Measurements from ENCODE around the gene MAD1L1.
"Not testable (repeated sequence)": the region's sequence is repeated elsewhere in the genome, so short reads cannot be mapped to it uniquely, and the experiment has no call there.

Gene MAD1L1

DNA sequence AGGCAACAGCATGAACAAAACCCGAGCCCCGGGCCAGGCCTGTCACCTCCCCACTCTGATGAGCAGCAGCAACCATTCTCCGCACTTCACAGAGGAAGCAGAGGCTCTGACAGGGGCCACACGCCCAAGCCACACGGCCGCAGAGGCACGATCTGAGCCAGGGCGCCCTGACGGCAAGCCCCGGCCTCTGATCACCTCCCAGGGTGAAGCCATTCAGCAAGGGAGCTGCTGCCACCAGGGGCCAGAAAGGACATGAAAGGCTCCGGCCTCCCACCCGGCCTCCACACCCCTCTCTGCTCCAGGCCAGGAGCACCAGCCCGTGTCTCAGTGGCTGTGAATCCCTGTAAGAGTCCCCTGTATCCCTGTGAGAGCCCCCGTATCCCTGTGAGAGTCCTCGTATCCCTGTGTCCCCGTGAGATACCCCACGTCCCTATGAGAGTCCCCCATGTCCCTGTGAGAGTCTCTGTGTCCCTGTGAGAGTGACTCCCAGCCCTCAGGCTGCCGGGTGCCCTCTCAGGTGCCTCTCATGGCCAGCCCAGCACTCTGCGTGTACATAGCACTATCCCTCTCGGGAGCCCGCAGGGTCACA is 187.8 kb downstream of the MAD1L1 start:
- DNase-seq (ENCODE audit: low spot score) = no peak

DNA sequence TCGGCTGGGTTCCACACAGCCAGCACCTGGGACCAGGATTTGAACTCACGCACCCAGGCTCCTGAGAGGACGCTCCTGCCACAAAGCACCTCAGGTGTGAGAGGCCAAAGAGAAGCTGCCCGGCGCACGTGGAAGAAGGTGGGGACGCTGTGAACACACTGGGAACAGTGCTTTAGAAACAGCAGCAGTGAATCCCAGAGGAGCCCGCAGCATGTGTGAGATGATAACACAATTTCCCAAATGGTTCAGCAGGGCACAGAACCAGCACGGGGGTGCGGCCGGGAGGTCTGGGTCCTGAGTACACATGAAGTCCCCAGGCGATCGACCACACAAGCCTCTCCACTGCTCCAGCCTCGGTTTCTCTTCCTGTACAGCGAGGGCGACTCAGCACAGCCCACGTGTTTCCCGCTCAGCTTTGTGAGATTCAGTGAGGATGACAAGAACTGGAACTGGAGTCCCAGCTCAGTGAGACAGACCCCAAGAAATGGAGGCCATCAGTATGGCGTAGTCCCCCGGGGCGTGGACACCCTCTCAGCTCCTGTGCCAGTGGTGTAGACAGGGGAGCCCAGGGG is 188.3 kb downstream of the MAD1L1 start:
- DNase-seq (ENCODE audit: low spot score) = no peak

DNA sequence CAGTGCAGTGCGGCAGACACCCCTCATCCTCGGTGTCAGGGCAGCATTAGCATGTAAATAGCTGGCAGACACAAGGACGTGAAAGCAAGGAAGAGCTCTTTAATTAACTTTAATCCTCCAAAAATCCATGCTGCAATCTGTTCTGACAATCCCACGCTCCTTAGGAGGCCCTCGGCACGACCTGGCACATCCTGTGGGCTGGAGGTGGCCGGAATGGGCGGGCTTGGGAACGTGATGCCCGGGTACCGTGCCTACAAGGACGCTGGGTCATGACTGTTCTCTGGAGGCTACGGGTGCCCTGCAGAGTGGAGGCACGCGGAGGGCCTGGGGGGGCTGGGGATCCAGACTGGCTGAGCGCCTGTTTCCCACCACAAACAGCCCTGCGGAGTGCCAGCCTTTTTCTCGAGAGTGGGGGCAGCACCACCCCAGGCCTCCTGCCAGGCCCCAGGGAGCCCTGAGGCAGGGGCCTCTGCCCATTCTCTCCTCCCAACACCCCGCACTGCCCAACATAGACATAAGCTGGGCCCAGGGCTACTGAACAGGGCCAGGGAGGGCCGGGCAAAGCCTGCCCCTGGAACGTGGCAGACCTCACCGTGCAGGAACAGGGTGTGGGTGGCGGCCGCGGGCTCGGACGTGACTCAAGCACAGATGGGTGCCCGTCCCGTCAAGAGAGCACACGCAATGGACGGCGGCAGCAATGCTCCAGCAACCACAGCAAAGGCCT is 189.3 kb downstream of the MAD1L1 start:
- DNase-seq (ENCODE audit: low spot score) = no peak

DNA sequence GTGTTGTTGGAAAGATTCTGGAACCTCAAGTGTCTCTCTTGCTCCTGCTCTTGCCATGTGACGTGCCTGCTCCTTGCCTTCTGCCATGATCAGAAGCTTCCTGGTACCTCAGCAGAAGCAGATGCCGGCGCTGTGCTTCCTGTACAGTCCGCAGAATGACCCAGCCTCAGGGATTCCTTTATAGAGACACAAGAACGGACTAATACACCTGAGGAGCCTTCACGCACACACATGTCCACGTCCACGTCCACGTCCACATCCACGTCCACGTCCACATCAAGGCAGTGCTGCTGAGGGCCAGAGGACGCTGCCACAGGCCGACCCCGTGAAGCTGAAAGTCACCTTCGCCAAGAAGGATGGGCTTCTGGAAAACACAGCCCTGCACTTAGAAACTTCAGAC is 190.1 kb downstream of the MAD1L1 start:
- DNase-seq (ENCODE audit: low spot score) = no peak

DNA sequence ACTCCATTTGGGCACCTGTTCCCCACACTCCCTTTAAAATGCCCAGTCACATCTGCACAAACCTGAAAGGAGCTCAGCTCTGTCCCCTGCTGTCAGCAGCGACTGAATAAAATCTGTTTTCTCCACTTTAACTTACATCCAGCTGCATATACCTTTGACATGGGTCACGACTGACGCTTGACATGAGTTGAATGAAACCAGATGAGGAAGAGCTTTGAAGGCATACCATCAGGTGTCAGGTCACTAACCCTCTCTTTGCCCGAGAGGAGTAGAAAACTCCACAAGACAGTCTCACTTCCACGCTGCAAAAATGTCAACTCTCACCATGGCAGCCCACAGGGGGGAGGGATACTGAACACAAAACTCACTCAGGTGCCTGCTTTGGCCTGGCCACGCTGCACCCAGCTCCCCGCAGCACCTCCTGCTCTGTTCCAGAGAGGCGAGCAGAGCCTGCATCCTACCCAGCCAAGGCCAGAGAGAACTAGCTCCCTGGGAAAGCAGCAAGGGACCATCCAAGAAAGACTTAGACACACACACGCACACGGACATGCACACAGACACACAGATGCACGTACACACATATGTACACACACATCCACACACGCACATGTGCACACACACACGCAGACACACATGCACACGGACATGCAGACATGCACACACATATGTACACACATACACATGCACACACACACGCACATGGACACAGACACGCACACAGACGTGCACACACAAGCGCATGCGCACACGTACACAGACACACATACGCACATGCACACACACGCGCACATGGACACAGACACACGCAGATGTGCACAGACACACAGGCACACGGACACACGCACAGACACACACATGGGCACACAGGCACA is 191.0 kb downstream of the MAD1L1 start:
- DNase-seq (ENCODE audit: low spot score) = no peak

DNA sequence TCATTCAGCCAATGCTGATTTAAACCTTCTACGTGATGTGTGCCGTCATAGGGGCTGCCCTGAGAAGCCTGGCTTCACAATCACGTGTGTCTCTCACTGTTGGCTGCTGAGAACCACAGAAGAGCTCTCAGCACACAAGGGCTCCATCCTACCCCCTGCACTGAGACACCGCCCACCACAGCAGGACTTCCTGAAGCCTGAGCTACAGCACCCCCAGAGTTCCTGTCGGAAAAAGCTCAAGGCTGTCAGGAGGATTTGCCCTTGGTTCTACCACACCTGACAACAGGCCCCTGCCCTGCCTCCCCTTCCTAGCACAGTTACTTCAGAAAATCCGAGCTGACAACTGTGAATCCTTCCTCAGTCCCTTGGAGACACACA is 191.9 kb downstream of the MAD1L1 start:
- no peak for DNase-seq (ENCODE audit: low spot score)

DNA sequence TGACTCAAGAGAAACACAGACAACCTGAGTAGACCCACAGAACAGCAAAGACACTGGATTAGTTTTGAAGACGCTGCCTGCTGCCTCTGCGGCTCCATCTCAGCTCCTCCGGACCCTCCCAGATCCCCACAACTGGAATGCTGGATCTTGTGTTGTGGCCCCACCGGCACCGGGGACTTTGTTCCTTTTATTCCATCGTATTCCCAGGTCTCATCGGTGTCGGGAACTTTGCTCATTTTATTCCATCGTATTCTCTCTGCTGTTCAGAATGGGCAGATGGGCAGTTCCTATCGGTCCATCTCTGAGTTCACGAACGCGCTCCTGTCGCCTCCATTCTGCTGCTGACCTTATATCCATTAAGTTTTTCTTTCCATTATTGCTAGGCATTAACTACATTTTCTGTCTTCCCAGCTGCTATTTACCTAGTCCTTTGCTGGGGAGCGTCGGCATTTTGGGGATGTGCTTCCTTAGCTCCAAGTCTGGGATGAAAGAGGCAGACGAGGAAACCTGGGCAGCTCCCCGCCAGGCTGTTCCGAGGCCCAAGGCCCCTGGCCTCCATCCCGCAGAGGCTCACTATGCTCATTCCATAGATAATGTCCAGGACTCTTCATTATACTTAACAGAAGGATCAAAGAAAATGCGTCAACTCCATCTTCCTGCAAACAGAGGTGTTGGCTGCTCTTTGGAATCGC is 192.4 kb downstream of the MAD1L1 start:
- DNase-seq (ENCODE audit: low spot score) = no peak

DNA sequence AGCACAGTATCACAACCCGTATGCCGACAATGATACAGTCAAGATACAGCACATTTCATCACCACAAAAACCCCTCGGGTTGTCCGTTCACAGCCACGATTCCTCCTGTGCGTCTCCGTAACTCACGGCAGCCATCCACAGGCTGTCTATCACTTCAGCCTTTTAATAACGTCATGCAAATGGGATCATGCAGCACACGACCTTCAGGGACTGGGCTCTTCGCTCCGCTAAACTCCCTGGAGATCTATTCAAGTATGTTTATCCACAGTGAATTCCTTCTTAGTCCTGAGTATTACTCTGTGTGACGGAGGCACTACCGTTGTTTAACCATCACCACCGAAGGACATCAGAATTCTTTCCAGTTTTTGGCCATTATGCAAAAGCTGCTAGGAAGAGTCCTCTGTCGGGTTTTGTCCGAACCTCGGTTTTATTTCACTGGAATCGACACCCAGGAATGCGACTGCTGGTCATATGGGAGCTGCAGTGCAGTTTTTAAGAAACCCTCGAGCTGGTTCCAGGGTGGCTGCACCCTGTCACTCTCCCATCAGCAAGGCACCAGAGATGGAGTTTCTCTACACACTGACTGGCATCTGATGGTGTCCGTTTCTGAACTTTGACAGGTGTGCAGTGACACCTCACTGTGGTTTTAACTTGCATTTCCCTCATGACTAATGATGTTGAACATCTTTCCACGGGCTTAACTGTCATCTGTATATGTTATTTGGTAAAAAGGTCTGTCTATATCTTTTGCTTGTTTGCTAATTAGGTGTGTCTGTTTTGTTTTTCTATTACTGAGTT is 193.6 kb downstream of the MAD1L1 start:
- no peak for DNase-seq (ENCODE audit: low spot score)

DNA sequence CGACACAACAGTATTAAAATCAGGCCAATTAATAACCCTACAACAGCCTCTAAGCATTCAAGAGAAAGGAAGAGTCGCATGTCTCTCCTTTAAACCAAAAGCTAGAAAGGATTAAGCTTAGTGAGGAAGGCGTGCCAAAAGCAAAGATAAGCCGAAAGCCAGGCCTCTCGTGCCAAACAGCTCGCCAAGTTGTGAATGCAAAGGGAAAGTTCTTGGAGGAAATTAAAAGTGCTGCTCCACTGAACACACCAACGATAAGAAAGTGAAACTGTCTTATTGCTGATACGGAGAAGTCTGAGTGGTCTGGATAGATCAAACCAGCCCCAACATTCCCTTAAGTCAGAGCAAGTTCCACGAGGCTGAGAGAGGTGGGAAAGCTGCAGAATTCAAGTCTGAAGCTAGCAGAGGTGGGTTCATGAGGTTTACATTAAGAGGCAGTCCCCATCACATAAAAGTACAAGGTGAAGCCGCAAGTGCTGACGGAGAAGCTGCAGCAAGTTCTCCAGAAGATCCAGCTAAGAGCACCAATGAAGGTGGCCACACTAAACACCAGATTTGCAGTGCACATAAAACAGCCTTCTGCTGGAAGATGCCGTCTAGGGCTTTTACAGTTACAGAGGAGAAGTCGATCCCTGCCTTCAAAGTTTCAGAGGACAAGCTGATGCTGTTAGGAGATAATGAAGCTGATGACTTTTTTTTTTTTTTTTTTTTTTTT is 194.8 kb downstream of the MAD1L1 start:
- DNase-seq (ENCODE audit: low spot score) = no peak

DNA sequence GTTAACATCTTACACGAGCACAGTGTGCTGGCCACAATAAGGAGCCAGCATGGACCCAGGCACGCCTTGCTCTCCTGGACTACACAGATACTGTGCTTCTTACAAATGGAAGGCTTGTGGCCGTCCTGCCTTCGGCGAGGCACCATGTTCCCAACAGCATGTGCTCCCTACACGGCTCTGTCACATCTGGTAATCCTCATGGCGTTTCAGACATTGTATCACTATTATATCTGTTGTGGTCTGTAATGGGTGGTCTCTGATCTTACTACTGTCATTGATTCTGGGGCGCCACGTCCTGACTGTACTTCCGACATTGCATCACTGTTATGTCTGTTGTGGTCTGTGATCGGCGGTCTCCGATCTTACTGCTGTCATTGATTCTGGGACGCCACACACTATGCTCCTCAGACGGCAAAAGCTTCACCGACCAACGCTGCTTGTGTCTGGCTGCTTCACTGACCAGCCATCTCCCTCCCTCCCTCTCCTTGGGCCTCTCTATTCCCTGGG is 195.4 kb downstream of the MAD1L1 start:
- DNase-seq (ENCODE audit: low spot score) = no peak

DNA sequence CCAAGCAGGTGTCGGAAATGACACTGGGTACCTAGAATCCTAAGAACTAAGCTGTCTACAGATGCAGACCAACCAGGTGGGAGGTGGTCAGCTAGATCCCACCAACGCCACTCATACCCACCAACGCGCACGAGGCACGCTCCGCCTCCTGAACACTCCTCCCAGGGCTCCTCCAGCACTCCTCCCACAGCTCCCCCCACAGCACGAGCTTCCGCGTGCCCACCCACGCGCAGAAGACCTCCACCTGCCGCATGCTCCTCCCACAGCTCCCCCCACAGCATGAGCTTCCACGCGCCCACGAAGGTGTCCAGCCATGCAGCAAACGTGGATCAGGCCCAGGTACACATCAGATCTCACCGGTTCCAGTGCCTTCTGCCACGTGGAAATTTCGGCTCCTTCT is 196.0 kb downstream of the MAD1L1 start:
- DNase-seq (ENCODE audit: low spot score) = no peak

DNA sequence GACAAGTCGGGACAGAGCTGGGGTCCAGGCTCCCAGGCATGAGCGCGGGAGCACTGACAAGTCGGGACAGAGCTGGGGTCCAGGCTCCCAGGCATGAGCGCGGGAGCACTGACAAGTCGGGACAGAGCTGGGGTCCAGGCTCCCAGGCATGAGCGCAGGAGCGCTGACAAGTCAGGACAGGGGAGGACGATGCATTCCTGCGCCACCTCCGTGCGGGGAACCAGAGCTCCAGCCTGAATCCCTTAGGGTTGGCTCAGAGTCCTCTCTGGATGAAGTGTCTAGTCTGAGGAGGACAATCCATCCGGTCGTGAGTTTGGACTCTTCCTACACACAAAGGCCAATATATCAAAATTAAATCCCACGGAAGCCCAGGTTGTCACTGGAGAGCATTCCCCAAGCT is 196.5 kb downstream of the MAD1L1 start:
- DNase-seq (ENCODE audit: low spot score) = not testable (repeated sequence)

DNA sequence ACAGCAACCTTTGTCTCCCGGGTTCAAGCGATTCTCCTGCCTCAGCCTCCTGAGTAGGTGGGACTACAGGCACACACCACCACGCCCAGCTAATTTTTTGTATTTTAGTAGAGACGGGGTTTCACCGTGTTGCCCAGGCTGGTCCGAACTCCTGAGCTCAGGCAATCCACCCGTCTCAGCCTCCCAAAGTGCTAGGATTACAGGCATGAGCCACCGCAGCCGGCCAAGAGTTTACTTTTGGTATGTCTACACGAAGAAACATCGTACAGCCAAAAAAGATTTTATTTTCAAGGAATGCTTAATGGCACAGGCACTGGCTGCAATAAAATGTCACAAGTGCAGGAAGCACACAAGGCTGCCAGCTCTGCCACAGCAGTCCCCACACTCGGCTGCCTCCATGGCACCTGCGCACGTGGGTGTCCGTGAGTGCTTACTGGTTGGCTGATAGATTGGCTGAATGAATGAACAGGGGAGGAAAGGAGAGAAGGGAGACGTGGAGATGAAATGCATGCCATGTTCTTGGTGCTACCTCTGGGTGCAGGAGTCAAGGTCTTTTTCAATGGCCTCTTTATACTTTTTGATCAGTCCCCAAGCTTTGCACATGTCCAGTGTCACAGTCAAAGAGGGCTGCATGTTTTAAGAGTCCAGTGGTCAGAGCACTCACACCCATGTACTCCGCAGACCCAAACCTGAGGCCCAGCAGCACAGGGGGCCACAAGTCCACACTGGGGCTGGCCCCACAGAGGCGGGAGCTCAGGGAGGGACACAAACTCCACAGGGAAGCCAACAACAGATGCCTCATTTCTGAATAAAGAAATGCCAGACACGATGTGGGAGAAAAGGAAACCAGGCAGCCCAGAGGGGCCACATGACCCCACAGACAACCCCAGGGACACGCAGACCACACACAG is 198.2 kb downstream of the MAD1L1 start:
- no peak for DNase-seq (ENCODE audit: low spot score)

DNA sequence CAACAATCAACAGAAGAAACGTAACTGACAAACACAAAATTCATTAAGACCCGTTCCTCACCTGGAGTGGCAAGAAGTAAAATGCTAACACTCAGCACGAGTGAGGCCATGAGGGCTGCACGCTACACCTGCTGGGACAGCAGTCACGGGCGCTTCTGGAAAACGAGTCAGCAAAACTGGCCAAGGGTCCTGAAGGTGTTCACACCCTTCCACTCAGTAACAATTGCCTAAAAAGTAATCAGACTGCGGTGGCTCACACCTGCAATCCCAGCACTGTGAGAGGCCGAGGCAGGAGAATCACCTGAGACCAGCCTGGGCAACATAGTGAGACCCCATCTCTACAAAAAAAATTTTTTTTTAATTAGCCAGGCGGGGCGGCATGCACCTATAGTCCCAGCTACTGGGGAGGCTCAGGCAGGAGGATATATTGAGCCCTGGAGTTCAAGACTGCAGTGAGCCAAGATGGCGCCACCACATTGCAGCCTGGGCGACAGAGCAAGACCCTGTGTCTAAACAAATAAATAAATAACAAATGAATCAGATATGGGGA is 199.1 kb downstream of the MAD1L1 start:
- DNase-seq (ENCODE audit: low spot score) = no peak

DNA sequence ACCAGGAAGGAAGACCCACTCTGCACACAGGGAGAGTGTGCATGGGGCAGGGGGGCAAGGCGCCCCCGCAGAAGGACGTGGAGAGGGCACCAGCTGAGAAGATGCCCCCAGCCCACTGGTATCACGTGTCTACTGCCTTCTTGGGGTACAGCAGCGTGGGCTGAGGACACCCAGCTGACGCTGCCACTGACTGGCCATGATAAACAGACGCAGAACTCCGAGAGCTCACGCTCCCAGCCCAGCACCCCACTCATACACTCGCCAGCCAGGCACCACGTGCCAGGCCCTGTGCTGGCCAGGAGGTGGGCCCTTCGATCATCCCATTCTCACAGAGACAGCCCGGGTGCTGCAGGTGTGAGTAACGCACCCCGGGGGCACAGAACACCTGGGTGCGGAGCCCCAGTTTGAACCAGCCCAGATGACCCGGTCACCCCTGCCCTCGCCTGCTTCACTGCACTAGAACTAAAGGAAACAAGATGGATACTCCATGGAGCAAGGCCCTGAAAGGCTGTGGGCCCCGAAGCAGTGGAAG is 199.8 kb downstream of the MAD1L1 start:
- DNase-seq (ENCODE audit: low spot score) = no peak

DNA sequence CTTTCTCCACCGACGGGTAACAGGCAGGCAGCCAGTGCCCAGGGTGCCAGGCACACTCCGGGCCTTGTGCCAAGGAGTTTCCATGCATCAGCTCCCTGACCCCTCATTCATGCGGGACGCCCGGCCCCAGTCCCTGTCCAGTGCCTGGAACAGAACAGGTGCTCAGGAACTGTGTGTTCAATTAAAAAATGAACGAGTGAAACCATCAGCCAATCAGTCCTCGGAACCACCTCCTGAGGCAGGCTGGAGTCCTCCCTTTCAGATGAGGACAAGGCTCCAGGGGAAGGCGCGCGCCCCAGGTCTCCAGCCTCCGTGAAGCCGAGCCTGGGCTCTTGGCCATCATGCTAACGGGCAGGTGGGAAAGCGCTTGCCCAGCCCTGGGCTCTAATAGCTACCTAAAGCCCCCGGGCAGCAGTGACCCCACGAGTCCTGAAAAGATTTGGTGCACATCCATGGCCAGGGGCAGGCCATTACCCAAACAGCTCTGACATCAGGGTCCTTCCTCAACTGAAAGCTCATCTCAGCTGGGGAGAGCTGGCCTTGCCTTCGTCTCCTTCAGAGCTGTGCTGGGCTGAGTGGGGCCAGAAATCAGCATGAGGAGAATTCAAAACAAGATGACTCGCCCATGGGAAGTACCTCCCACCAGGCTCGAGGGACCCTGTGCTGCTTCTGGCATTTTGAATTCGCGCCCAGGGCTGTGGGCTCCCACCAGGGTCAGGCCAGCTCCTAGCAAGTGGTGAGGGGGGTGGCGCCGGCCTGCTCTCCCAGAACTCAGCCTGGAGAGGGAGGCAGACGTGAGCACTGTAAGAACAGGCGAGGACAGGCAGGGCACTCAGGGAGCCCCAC is 200.5 kb downstream of the MAD1L1 start:
- DNase-seq (ENCODE audit: low spot score) = no peak

DNA sequence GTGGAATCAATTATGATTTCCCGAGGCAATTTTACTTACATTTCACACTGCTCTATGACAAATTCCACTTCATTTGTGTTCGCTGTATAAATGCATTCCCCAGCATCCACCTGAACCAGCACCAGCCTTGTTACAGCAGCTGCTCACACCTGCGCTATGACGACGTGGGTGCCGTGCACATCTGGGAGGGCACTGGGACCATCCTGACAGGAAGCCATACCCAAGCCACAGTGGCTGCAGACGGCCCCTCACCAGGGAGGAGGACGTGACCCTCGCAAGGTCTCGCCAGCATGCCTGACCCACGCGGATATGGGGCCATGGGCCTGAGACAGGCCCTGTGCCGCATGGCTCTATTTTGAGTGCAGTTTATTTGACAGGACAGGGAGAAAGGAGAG is 201.3 kb downstream of the MAD1L1 start:
- no peak for DNase-seq (ENCODE audit: low spot score)
